HepG2 (cell line): ENCODE measurements around the gene C16orf89.

Experiments
- EZH2 ChIP-seq: conservative IDR thresholded peaks from 2 replicates; pipeline ENCODE4 v1.6.1; 2012; ENCODE audit warnings: mild to moderate bottlenecking, low read depth, low read length, moderate library complexity
- HCFC1 ChIP-seq: fragments of 150-350 bp; IDR thresholded peaks from 2 replicates; pipeline ENCODE4 v1.6.1; 2014; ENCODE audit warnings: low read depth, low read length
- TF ChIP-seq, protein P1 (sequence below): sonication (generic); formaldehyde crosslinking; IDR thresholded peaks from 2 replicates; pipeline ENCODE4 v1.8.1; 2023; ENCODE audit warnings: mild to moderate bottlenecking, missing genetic modification reagents, borderline replicate concordance
- TF ChIP-seq, protein P2 (sequence below): sonication (generic); formaldehyde crosslinking; IDR thresholded peaks from 2 replicates; pipeline ENCODE4 v1.5.1; 2020; ENCODE audit warnings: missing genetic modification reagents, mild to moderate bottlenecking, borderline replicate concordance

DNA sequence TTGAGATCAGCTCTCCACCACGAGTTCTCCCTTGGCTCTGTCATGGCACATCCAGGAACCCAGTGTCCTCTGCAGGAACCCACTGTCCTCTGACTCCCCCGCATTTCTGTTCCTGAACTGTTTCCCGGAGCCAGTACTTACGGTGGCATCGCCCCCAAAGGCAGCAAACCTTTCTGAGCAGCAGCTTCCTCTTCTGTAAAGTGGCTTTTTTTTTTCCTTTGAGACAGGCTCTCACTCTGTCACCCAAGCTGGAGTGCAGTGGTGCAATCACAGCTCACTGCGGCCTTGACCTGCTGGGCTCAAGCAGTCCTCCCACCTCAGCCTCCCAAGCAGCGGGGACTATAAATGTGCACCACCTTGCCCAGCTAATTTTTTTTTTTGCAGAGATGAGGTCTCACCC, 64.2 kb downstream of the C16orf89 start:
- TF ChIP-seq, protein P1, sequence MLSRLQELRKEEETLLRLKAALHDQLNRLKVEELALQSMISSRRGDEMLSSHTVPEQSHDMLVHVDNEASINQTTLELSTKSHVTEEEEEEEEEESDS (CRISPR knock-in tag) = no peak
- TF ChIP-seq HCFC1 = no peak
- no peak for TF ChIP-seq EZH2
- TF ChIP-seq, protein P2, sequence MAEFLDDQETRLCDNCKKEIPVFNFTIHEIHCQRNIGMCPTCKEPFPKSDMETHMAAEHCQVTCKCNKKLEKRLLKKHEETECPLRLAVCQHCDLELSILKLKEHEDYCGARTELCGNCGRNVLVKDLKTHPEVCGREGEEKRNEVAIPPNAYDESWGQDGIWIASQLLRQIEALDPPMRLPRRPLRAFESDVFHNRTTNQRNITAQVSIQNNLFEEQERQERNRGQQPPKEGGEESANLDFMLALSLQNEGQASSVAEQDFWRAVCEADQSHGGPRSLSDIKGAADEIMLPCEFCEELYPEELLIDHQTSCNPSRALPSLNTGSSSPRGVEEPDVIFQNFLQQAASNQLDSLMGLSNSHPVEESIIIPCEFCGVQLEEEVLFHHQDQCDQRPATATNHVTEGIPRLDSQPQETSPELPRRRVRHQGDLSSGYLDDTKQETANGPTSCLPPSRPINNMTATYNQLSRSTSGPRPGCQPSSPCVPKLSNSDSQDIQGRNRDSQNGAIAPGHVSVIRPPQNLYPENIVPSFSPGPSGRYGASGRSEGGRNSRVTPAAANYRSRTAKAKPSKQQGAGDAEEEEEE (CRISPR knock-in tag) = no peak
